ENCODE results near the gene MRM1. TPM values are rescaled to one million over a fixed set of nuclear protein-coding genes. Genes with fewer than 3 reads are reported as not detected.

The MRM1 gene
- total and polyA plus RNA-seq, 9 of the 15 experiments (the other 6 are each of a cell fraction or from before 2014, with no cell fraction given), result 0.61 to 28.4 (median 21.5) TPM

DNA sequence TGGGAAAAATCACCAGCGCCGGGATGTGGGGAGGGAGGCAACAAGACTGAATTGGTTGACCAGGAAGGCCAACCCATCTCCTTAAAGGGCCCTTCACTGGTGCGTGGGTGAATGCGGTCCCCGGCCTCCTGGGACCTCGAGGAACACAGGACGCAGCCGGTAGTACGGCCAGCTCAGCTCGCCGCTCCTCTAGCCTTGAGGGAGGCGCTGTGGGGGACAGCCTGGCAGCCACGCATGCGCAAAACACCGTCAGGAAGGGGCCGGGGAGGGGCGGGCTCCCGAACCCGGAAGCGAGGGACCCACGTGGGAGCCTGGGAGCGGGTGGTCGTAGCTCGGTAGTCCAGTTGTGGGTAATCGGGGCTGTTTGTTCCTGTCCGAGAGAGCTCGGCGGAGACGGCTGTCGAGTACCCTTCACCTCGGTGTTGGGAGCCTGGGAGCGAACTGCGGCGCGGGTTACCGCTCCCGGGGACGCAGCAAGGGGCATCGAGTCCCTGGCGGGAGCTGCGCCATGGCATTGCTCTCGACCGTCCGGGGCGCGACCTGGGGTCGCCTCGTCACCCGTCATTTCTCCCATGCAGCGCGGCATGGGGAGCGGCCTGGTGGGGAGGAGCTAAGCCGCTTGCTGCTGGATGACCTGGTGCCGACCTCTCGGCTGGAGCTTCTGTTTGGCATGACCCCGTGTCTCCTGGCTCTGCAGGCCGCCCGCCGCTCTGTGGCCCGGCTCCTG lies at the start of gene MRM1 (continued):
- TF ChIP-seq, protein P1, sequence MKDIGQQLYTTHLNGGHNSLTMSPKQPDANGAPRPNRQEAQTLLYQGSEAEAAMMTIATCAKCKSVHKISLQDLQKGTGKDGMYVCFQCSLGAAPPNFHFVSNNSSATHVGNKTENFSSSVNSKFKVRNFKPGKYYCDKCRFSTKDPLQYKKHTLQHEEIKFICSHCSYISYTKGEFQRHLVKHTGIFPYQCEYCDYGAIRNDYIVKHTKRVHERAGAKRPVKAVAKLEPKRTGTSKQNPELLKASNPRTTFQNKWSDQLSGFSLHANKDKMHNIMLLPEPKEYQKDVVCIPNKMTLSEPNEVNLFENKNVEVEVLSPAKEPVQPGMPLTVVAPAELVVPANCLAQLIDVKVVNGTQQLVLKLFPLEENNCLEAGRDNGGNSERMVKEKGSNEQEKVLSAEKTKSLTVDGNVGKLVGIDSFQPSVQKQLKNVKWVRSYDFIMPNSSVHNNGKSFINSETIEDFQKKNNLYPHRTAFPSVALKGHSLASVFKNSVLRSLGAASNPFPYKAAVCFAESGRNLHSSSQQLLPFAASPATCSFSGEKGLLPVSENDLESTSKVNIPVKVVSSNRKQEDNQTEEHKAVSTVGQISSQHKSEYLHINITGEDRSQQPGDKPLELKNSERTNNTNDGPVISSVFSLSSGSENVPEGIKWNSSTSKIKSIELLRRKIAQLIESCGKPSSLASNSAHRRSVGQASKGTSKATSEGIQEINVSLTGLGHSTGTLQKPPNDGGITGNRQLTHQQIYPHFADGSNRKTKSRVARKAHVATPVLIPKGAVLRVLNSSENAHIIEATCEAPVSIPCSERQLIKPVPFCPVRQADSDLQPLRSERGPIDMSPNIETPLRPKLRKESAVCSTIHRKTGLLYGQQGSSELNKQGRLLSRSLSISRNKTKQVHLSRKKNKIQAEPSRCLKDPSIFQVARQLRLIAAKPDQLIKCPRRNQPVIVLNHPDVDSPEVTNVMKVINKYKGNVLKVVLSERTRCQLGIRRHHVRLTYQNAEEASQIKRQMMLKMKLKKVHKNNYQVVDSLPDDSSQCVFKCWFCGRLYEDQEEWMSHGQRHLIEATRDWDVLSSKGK (CRISPR knock-in tag; IDR thresholded peaks at IDR 0.05), result no peak
- TF ChIP-seq MYC (IDR thresholded peaks at IDR 0.05; ENCODE audit: low read depth, low read length) (peak; percentile 99), MYC (CRISPR knock-in tag; IDR thresholded peaks at IDR 0.05; ENCODE audit: borderline replicate concordance, low read depth) (peak; percentile 97), ARNT (IDR thresholded peaks at IDR 0.05) (no peak), HDAC8 (tag; IDR thresholded peaks at IDR 0.05) (0 out of 2 replicates have a peak, but pooled peaks have one; percentile 19), SNRNP70 (optimal IDR thresholded peaks at IDR 0.05; ENCODE audit: low read depth, low read length) (no peak), HSF4 (CRISPR knock-in tag; IDR thresholded peaks at IDR 0.05; ENCODE audit: borderline replicate concordance) (no peak), TGIF2 (CRISPR knock-in tag; IDR thresholded peaks at IDR 0.05) (no peak), GTF2E2 (tag; IDR thresholded peaks at IDR 0.05) (no peak), ZBTB1 (CRISPR knock-in tag; IDR thresholded peaks at IDR 0.05; ENCODE audit: borderline replicate concordance, low read depth) (no peak), RAD21 (CRISPR knock-in tag; conservative IDR thresholded peaks at IDR 0.05 in 1 of 2, IDR thresholded peaks at IDR 0.05 in 1 of 2) (no peak), FOXJ3 (CRISPR knock-in tag; IDR thresholded peaks at IDR 0.05) (no peak)
- TF ChIP-seq, protein P2, sequence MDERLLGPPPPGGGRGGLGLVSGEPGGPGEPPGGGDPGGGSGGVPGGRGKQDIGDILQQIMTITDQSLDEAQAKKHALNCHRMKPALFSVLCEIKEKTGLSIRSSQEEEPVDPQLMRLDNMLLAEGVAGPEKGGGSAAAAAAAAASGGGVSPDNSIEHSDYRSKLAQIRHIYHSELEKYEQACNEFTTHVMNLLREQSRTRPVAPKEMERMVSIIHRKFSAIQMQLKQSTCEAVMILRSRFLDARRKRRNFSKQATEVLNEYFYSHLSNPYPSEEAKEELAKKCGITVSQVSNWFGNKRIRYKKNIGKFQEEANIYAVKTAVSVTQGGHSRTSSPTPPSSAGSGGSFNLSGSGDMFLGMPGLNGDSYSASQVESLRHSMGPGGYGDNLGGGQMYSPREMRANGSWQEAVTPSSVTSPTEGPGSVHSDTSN (CRISPR knock-in tag; IDR thresholded peaks at IDR 0.05; ENCODE audit: low read depth), result no peak
- TF ChIP-seq, protein P2 (tag; conservative IDR thresholded peaks at IDR 0.05; ENCODE audit: low read depth), result no peak
- TF ChIP-seq, protein P3, sequence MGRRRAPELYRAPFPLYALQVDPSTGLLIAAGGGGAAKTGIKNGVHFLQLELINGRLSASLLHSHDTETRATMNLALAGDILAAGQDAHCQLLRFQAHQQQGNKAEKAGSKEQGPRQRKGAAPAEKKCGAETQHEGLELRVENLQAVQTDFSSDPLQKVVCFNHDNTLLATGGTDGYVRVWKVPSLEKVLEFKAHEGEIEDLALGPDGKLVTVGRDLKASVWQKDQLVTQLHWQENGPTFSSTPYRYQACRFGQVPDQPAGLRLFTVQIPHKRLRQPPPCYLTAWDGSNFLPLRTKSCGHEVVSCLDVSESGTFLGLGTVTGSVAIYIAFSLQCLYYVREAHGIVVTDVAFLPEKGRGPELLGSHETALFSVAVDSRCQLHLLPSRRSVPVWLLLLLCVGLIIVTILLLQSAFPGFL (CRISPR knock-in tag; IDR thresholded peaks at IDR 0.05), result no peak
